Islet precursor cell (in vitro differentiated cells): Measurements from ENCODE around the gene KRI1.

Experiments
- DNase-seq: peaks from one replicate; pipeline ENCODE4 v3.0.0-alpha.2; 2018

The KRI1 gene

DNA sequence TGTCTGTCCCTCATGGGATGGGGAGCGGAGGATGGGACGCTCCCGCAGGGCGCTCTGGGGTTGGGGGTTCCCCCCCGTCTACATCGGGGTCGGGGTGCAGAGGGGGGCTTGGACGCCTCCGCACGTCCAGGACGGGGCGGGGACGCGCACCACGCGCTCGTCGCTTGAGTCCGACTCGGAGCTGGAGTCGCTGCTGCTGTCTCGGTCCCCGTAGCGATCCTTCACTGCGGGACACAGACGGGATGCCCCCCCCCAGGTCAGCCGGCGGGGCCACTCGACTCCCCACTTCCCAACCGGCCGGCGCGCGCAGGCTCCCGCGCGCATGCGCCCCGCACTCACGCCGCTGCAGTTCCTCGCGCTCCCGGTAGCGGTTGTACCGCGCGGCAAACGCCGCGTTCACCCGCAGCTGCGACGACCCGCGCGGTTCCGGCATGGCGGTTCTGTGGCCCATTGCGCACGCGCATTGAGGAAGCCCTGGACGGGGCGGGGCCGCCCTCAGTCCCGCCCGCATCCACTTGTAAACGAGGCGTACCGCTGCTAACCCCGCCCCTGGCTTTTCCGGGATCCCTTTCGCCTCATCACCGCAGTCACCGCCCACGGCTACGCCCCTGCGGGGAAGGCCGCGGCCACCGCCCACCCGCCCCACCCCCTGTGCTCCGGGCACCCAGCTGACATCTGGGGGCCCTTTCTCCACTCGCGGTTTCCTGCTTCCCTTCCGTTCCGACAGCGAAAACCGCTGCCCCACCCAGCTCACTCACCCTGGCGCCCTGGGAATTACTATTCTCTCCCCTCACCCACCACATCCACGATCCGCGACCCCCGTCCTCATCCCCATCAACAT lies at the start of gene KRI1:
KRI1 (minus strand) TSS at position 444 of the 841 bp plus-strand sequence; CDS start at position 433, 11 bp downstream.
- DNase-seq: peak; percentile 98

DNA sequence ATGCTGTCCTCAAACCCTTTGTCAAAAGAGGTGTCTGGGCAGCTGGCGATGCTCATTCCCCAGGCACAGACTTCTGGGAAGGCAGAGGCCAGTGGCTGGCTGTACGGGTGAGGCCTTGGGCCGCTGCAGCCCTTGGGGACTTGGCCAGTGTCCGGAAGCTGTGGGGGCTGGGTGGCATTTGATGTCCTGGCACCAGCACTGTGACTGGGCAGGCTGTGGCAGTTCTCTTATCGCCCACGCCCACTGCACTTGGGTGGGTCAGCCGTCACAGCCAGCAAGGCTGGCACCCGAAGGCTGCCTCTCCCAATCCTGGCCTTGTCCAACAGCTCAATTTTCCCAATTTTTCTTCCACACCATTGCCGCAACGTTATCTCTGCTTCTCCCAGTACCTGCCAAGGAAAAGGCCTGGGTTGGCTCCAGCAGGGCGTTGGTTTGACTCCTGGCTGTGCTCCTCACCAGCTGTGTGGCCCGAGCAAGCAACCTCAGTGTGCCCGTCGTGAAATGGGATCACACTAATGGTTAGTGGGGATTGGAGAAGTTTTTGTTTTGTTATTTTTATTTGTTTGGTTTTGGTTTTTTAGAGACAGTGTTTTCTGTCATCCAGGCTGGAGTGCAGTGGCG lies 46.8 kb upstream of the KRI1 start:
- DNase-seq: no peak

DNA sequence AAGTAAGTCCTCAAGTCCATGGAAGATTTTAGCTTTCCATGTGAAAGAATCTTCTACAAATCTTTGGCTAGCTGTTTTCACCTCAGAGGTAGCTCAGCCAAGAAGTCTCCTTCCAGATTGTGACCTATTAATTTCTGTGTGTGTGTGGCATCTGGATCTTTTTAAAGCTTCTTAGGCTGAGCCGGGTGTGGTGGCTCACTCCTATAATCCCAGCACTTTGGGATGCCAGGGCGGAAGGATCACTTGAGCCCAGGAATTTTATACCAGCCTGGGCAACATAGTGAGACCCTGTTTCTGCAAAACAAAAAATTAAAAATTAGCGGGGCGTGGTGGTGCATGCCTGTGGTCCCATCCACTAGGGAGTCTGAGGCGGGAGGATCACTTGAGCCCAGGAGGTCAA lies 46.1 kb upstream of the KRI1 start:
- no peak for DNase-seq

DNA sequence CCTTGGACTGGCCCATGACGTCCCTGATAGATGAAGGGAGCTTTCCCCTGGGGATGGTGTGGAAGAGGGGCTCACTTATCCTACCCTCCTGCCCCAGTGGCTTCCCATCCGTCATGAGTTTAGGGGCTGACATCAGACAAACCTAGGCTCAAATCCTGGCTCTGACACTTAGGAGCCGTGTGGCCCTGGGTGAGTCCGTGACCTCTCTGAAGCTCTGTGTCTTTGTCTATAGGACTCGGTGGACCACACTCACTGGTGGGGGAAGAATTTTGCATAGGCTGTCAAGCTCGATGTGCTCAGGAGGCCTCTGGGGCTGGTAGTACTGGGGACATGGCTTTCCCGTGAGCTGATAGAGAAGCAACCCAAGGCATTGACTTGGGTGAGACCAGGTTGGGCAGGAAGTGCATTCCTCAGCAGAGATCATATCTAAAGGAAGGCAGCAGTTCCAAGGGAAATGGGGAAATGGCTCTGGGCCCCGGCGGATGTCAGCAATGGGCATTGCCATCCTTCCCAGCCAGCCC lies 38.7 kb upstream of the KRI1 start:
- DNase-seq: peak; percentile 79

DNA sequence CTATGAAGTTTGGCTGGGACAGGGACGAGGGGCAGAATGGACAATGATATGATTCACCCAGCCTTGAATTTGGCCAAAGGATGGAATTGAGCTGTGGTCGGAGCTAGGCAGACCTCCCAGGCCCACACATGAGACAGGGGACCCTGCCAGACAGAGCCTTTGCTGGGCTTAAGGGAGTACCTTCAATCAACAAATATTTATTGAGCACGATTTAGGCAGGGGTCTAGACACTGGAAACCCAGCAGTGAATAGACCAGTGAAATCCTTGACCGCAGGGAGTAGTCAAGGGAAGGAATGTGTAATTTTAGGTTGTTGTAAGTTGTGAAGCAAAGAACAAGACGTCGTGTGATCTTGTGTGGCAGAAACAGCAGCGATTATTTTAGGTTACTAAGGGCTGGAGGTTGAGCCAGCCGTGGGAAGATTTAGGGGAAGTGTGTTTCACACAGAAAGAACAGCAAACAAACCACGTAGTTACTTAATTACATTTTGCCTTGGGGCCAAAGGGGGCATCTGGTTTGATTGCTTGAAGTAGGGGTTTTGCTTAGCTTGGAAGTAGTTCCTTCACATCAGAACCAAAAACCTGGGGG lies 38.2 kb upstream of the KRI1 start:
- DNase-seq: no peak

DNA sequence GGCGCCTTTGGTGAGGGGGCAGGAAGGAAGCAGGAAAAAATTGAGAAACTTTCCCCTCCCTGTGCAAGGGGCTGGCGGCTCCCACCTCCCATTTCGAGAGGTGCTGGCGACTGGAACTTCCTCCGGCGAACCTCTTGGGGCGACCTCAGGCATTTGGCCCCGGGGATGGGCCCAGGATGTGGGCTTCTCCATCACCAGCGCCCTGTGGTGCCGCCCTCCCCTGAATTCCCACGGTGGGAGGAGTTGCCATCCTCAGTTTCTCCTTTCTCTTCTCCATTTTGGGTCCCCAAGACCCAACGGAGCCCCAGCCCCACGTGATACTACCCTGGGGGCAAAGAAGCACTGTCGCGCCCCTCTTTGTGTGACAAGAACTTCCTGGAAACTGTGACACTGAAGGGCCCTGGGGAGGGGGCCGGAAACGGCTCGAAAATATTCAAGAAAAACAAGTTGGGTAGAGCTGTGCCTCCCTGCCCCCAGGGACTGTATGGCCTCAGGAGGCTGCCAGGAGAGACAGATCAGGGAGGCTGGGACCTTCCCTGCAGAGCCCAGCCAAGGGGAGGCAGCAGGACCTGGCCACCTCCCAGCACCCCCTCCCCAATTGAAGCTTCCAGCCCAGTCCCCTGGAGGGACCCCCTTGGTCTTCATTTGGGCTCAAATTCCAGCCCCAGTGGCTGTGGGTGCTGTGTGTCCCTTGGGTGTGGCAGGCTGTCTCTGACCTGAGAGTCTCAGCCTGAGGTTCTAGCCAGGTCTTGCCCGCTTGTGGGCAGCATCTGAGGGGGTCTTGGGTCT lies 37.5 kb upstream of the KRI1 start:
- no peak for DNase-seq

DNA sequence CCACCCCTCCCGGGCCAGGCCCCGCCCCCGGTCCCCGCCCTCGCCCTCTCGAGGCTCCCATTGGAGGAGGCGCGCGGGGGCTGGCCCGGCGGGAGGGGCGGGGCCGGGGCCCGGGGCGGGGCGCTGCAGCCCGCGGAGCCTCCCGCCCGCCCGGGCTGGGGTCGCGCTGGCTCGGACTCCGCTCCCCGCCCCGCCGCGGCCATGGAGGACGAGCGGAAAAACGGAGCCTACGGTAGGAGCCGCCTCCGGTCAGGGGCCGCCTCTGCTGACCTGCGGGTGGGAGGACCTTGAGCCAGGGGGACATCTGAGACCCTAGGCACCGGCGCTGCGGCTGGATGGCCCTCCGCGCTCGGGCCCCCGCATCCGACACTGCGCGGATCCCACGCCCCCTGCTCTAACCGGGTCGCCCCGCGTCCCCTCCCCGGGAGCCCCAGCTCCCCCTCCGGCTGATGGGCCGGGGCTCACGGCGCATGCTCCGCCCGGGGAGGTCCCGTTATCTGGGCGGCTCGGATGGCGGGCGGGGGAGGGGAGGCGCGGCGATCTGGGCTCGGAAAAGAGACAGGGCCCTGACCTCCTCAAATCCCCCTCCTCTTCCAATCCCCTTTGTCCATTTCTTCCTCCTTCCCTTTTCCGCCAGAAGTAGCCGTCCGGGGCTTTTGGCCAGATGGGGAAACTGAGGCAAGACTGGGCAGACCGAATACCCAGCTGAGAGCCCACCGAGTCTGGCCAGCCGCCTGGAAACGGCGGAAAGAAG lies 36.7 kb upstream of the KRI1 start:
- peak; percentile 89 for DNase-seq

DNA sequence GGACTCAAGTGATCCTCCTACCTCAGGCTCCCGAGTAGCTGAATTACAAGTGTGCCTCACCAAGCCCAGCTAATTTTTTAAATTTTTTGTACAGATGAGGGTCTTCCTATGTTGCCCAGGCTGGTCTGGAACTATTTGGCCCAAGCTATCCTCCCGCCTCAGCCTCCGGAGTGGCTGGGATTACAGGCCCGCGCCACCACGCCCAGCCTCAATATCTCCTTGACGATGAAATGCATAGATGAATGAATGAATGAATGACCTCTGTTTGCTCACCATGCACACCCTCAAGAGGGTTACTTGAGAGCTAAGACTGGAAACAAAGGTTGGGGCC lies 36.2 kb upstream of the KRI1 start:
- DNase-seq: no peak

DNA sequence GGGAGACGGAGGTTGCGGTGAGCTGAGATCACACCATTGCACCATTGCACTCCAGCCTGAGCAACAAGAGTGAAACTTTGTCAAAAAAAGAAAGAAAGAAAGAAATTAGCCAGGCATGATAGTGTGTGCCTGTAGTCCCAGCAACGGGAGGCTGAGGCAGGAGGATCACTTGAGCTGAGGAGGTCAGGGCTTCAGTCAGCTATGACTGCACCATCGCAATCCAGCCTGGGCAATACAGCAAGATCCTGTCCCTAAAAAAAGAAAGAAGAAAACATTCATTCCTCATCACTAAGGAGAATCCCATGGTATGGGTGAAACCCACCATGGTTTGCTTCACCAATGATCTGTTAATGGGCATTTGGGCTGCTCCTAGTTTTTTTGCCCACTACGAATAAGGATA lies 34.3 kb upstream of the KRI1 start:
- no peak for DNase-seq

DNA sequence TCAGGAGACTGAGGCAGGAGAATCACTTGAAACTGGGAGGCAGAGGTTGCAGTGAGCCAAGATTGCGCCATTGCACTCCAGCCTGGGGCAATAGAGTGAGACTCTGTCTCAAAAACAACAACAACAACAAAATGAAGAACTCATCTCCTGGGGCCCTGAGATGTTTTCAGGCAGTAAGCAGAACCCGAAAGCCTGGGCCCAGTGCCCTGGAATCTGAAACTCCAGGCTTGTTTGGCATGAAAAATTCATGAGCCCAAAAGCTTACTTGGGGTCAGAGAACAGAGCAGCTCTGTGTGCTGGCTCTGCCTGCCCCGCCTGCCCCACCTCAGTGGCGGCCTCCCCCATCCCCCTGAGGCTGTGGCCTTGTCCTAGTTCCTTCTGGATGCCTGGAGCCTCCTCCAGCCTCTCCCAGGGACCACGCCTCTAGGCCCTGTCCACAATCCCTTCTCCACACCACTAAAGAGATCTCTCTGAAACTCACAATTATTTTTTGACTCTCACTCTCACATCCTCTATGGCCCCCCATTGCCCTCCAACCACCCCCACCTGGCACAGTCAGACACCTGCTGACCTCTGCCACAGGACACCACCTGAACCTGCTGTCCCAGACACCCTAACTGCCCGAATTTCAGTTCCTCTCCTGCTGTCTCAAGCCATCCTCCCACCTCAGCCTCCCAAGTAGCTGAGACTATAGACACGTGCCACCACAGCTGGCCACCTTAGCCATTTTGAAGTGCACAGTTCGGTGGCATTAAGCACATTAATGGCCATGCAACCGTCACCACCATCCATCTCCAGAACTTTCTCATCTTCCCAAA lies 28.2 kb upstream of the KRI1 start:
- DNase-seq: peak; percentile 83

DNA sequence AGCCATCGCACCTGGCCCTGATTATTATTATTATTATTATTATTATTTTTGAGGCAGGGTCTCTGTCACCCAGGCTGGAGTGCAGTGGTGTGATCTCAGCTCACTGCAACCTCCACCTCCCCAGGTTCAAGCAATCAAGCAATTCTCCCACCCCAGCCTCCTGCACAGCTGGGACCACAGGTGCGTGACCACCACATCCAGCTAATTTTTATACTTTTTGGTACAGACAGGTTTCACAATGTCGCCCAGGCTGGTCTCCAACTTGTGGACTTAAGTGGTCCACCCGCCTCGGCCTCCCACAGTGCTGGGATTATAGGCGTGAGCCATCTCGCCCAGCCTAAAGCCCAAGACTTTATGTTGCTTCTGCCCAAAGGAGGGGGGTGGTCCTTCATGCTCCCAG lies 27.3 kb upstream of the KRI1 start:
- no peak for DNase-seq

DNA sequence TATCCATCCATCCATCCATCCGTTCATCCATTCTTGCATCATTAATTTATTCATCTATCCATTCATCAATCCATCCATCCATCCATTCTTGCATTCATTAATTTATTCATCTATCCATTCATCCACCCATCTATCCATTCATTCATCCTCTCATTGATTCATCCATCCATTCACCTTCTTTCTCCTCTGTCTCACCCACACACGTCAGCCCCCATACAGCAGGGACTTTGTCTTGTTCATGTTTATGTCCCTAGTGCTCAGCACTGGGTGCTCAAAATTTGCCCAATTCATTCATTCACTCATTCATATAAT lies 22.0 kb upstream of the KRI1 start:
- DNase-seq: no peak

DNA sequence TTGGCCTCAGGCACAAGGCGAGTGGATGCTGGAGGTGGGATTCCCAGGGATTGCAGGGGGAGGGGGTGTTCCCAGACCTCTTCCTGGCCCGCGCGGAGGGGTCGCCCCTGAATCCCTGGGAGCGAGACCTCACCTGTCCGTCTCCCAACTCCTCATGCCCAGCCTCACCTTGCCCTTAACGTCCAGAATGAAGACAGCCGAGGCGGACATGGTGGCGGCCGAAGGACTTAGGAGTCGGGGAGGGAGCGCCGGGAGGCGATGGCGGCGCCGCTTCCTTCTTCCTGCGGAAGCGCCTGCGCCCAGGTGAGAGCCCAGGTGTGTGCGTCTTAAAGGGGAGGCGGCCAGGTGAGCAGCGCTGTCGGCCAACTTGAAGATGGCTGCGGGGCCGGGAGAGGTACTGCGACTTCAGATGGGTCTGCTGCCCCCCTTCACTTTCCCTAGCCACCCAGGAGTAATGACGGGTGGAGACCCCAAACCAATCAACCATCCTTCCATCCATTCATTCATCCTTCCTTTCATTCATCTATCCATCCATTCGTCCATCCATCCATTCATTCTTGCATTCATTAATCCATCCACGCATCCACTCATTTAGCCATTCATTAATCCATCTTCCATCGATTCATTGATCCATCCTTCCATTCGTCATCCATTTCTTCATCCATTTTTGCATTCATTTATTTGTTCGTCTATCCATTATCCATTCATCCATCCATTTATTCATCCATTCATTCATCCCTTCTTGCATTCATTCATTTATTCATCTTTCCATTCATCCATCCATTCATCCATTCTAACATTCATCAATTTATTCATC lies 21.4 kb upstream of the KRI1 start, which contains the start of gene AP1M2:
AP1M2 (minus strand) TSS at position 291 of the 817 bp plus-strand sequence; CDS start at position 210, 81 bp downstream.
- DNase-seq: no peak

DNA sequence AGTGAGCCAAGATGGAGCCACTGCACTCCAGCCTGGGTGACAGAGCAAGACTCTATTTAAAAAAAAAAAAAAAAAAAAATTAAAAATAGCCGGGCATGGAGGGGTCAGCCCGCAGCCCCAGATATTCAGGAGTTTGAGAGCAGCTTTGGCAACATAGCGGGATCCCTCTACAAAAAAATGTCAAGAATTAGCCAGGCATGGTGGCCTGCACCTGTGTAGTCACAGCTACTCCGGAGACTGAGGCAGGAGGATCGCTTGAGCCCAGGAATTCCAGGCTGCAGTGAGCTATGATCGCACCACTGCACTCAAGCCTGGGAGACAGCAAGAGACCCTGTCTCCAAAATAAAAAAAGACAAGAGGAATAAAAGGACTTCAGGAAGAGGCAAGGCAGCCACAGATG lies 20.6 kb upstream of the KRI1 start:
- no peak for DNase-seq

DNA sequence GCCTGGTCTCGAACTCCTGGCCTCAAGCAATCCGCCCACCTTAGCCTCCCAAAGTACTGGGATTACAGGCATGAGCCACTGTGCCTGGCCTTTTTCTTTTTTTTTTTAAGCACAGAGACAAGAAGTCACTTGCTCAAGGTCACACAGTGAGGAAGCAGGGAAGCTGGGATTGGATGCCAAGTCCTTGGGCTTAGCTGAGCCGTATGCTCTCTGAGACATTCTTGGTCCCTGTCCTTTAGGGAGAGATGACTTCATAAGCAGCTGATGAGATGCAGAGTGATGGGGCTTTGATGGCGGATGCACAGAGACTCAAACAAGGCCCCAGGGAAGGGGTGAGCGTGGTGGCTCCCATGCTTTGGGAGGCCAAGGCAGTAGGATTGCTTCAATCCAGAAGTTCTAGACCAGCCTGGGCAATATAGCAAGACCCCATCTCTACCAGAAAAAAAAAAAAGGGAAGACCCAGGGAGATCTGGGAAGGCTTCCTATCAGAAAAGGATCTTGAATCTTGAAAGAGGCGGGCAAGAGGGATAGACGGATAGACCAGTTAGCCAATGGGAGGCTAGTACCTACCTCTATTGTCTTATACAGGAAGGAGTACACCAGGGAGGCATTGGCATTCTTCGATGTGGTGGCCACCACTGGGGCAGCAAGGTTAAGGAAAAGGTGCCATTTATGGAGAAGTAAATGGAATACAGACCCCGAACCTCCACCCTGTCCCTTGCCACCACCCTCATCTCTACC lies 17.4 kb upstream of the KRI1 start:
- DNase-seq: no peak

DNA sequence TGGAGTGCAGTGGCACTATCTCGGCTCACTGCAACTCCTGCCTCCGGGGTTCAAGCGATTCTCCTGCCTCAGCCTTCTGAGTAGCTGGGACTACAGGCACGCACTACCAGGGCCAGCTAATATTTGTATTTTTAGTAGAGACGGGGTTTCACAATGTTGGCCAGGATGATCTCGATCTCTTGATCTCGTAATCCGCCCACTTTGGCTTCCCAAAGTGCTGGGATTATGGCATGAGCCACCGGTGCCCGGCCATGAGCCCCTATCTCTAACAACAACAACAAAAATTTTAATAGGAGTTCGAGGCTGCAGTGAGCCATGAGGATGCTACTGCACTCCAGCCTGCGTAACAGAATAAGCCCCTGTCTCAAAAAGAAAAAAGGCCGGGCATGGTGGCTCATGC lies 16.3 kb upstream of the KRI1 start:
- DNase-seq: no peak

DNA sequence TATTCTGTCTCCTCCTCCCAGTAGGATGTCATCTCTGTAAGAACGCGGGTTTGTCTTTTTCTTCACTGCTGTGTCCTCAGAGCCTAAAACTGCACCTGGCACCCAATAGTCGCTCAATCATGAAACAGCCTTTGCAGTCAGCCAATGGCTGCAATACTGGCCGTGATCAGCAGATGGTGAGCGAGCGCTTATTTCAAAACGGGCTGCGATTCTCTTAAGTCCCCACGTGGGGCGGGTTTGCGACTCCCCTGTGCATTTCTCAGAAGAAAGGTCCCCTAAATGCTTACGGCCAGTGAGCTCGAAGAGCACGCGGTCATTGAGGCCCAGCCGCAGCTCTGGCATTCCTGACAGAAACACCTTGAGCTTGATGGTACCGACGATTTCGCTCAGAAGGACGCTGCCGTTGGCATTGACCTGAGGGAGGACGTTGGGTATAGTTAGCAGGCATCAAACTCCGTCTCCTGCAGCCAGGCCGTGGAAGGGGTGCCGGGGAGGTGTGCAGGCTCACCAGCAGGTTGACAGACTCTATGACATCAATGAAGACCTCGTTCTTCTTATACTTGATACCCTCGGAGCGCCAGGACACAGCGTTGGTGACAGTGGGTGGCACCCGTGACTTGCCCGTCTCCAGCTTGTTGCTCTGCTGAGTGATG lies 15.3 kb upstream of the KRI1 start:
- peak; percentile 92 for DNase-seq

DNA sequence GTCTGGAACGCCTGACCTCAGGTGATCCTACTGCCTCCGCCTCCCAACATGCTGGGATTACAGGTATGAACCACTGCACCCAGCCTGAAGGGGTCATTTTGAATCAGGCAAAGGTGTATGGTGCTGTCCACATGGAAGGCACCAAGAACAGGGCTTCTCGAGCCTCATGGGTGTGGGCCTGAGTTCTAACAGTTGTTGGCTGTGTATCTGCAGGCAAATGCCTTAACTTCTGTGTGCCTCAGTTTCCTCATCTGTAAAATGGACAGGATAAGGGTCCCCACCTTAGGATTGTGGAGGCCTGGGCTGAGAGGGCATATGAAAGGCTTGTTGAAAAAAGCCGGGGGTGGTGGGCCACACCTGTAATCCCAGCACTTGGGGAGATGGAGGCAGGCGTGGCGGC lies 12.1 kb upstream of the KRI1 start:
- no peak for DNase-seq

DNA sequence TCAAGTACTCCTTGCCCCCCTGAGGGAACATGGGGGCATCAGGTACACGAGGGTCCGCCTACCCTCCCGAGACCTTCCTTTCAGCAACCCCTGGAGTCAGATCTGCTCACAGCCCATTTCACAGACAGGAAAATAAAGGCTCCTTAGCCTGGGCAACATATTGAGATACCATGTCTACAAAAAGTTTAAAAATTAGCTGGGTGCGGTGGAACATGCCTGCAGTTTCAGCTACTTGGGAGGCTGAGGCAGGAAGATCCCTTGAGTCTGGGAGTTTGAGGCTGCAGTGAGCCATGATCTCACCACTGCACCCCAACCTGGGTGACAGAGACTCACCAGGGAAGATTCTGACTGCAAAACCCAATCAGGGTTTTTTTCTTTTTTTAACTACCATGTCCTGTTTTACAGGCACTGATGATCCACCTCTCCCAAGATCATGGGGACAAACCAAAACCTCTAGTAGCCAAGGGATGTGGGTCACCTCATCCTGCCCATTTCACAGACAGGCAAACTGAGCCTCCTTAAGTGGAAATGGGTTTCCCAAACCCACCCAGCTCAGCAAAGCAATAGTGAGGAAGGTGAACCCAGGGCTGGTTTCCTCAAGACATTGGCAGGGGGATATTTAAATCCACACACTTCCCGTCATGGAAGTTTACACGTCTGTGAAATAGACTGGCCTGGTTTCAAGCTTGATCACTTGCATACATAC lies 9.4 kb upstream of the KRI1 start:
- DNase-seq: no peak
